K562 (cell line): ENCODE data around the gene ATMIN. TPM values are rescaled to one million over a fixed set of nuclear protein-coding genes. Genes with fewer than 3 reads are reported as not detected.

Experiments used
- ATAC-seq: fragments of 200-7000 bp; cut with Tn5 transposase; 3 replicates; pipeline ENCODE4 v1.9.1; 2020; ENCODE audit warnings: moderate library complexity
- BruUV-seq: library from RNA; stranded (reverse); fragments of 400-500 nt; replicated peaks from 2 replicates; lab custom pipeline; 2021; lab: Mats Ljungman, UMichigan
- CTCF ChIA-PET: fragments of 300-600 bp; formaldehyde crosslinking; extraction: SDS; loops from one replicate; lab custom pipeline; 2021; ENCODE audit warnings: low intra/inter-chr PET ratio; lab: Yijun Ruan, JAX
- POLR2A ChIA-PET: fragments of 300-600, 350-650 bp; sonication (Branson Sonifier 250); formaldehyde crosslinking; extraction: SDS; loops from one replicate; lab custom pipeline; 2021; ENCODE audit warnings: antibody characterized with exemption, inconsistent platforms; lab: Yijun Ruan, JAX
- DNase-seq, 4 experiments: peaks; one replicate each; pipeline versions ENCODE4 v3.0.0 to v3.0.0-alpha.2; 2011 to 2018; ENCODE audit warnings: low spot score in 3 of 4, mixed read lengths in 3 of 4; ENCODE audit errors: extremely low read depth in 1 of 4
- FAIRE-seq: peaks from 2 replicates; lab custom pipeline; 2011; peaks lifted over from hg19 to GRCh38; lab: Jason Lieb, UNC
- H2AFZ ChIP-seq: 2 replicates; pipeline ENCODE4 v1.6.0; 2011; ENCODE audit warnings: low read depth, low read length, control low read depth, inconsistent platforms
- H3K27ac ChIP-seq: fragments of 200-600 bp; 3 replicates; pipeline ENCODE4 v1.8.0; 2011; ENCODE audit warnings: low read depth, mild to moderate bottlenecking, control low read depth, inconsistent platforms, low read length, moderate library complexity, mixed read lengths; ENCODE audit errors: extremely low read depth
- H3K27me3 ChIP-seq, 2 experiments: fragments of 300-600 bp in 1 of 2; 2 replicates in 1 of 2; 3 replicates in 1 of 2; pipeline versions ENCODE4 v1.6.0 to v1.8.0; 2011; ENCODE audit warnings: inconsistent platforms in 2 of 2, low read length in 2 of 2, mild to moderate bottlenecking in 1 of 2, mixed read lengths in 1 of 2, moderate library complexity in 1 of 2; ENCODE audit not compliant: control insufficient read depth in 2 of 2, insufficient read depth in 2 of 2
- H3K36me3 ChIP-seq: fragments of 300-600 bp; 3 replicates; pipeline ENCODE4 v1.8.0; 2011; ENCODE audit warnings: mild to moderate bottlenecking, low read length, inconsistent platforms; ENCODE audit not compliant: control insufficient read depth, insufficient read depth
- H3K4me1 ChIP-seq, 2 experiments: fragments of 200-600 bp in 1 of 2; replicated peaks in 1 of 2; 2 replicates in 1 of 2; 3 replicates in 1 of 2; pipeline versions ENCODE4 v1.5.1 to v1.8.0; 2011; ENCODE audit warnings: inconsistent platforms in 2 of 2, low read length in 2 of 2, mild to moderate bottlenecking in 1 of 2, mixed read lengths in 1 of 2, moderate library complexity in 1 of 2; ENCODE audit not compliant: control insufficient read depth in 2 of 2, insufficient read depth in 2 of 2
- H3K4me2 ChIP-seq: 2 replicates; pipeline ENCODE4 v1.6.1; 2011; ENCODE audit warnings: low read length, control low read depth, inconsistent platforms, mixed read lengths; ENCODE audit not compliant: insufficient read depth
- H3K4me3 ChIP-seq: fragments of 200-600 bp; sonication (generic), shearing (Covaris generic); 2 replicates; pipeline ENCODE4 v1.5.1; 2016; ENCODE audit warnings: control low read depth, inconsistent platforms
- H3K79me2 ChIP-seq: fragments of 200-600 bp; 3 replicates; pipeline ENCODE4 v1.8.0; 2011; ENCODE audit warnings: low read length, inconsistent platforms; ENCODE audit not compliant: control insufficient read depth, insufficient read depth
- H3K9ac ChIP-seq, 2 experiments: 2 replicates each; pipeline versions ENCODE4 v1.6.0 to v1.6.1; 2011; ENCODE audit warnings: low read depth in 2 of 2, low read length in 2 of 2, control low read depth in 1 of 2, inconsistent platforms in 1 of 2, mild to moderate bottlenecking in 1 of 2, mixed read lengths in 1 of 2; ENCODE audit not compliant: insufficient read depth in 1 of 2
- H3K9me1 ChIP-seq: one replicate; pipeline ENCODE4 v1.6.0; 2011; ENCODE audit warnings: inconsistent platforms, mild to moderate bottlenecking, low read length, moderate library complexity; ENCODE audit not compliant: control insufficient read depth, insufficient read depth
- H3K9me3 ChIP-seq: replicated peaks from 2 replicates; pipeline ENCODE4 v1.5.1; 2011; ENCODE audit warnings: low read depth, low read length, inconsistent platforms; ENCODE audit not compliant: control insufficient read depth, insufficient read depth
- H4K20me1 ChIP-seq: replicated peaks from 2 replicates; pipeline ENCODE4 v1.6.1; 2011; ENCODE audit warnings: low read length, inconsistent platforms, mixed read lengths; ENCODE audit not compliant: control insufficient read depth, insufficient read depth
- CAMTA2 ChIP-seq: fragments of 250-450 bp; sonication (Bioruptor Pico); conservative IDR thresholded peaks from 2 replicates; pipeline ENCODE4 v1.5.1; 2022
- CBFA2T2 ChIP-seq: fragments of 450-650 bp; conservative IDR thresholded peaks from 2 replicates; pipeline ENCODE4 v1.6.1; 2017; ENCODE audit warnings: mild to moderate bottlenecking
- DNMT1 ChIP-seq: fragments of 450-650 bp; IDR thresholded peaks from 2 replicates; pipeline ENCODE4 v1.6.1; 2016; ENCODE audit warnings: antibody characterized with exemption, mild to moderate bottlenecking
- HMG20A ChIP-seq: fragments of 450-650 bp; formaldehyde crosslinking; conservative IDR thresholded peaks from 2 replicates; pipeline ENCODE4 v1.4.0; 2020; ENCODE audit warnings: mild to moderate bottlenecking, mixed read lengths
- LARP7 ChIP-seq: fragments of 450-650 bp; IDR thresholded peaks from 2 replicates; pipeline ENCODE4 v1.6.1; 2016
- MTA3 ChIP-seq: fragments of 450-650 bp; formaldehyde crosslinking; IDR thresholded peaks from 2 replicates; pipeline ENCODE4 v1.6.1; 2017; ENCODE audit warnings: mild to moderate bottlenecking, borderline replicate concordance
- NCOA1 ChIP-seq: fragments of 450-650 bp; IDR thresholded peaks from 2 replicates; pipeline ENCODE4 v1.6.1; 2016; ENCODE audit warnings: low read depth
- PCBP1 ChIP-seq: fragments of 200-400 bp; formaldehyde crosslinking; IDR thresholded peaks from 2 replicates; pipeline ENCODE4 v1.6.1; 2018; ENCODE audit warnings: mild to moderate bottlenecking, low read depth, low read length; ENCODE audit not compliant: poor library complexity, severe bottlenecking
- PML ChIP-seq: IDR thresholded peaks from 2 replicates; pipeline ENCODE4 v1.6.1; 2012; ENCODE audit warnings: low read length, inconsistent platforms
- RBFOX2 ChIP-seq: fragments of 200-400 bp; formaldehyde crosslinking; IDR thresholded peaks from 2 replicates; pipeline ENCODE4 v1.6.1; 2017; ENCODE audit warnings: low read depth, mild to moderate bottlenecking, low read length, moderate library complexity
- RUNX1 ChIP-seq: sonication (generic); IDR thresholded peaks from 2 replicates; pipeline ENCODE4 v1.6.1; 2016; ENCODE audit warnings: antibody characterized with exemption, low read depth
- TCF3 ChIP-seq: sonication (generic); formaldehyde crosslinking; IDR thresholded peaks from 2 replicates; pipeline ENCODE4 v1.4.0; 2020; ENCODE audit warnings: mild to moderate bottlenecking, missing genetic modification reagents
- TGIF2 ChIP-seq: sonication (generic); formaldehyde crosslinking; IDR thresholded peaks from 2 replicates; pipeline ENCODE4 v1.8.1; 2022; ENCODE audit warnings: mild to moderate bottlenecking, missing genetic modification reagents, moderate library complexity
- ZFX ChIP-seq: sonication (generic); formaldehyde crosslinking; IDR thresholded peaks from 2 replicates; pipeline ENCODE4 v1.8.0; 2022; ENCODE audit warnings: mild to moderate bottlenecking, missing genetic modification reagents, moderate library complexity
- ZNF121 ChIP-seq: sonication (generic); formaldehyde crosslinking; conservative IDR thresholded peaks from 2 replicates; pipeline ENCODE4 v1.8.0; 2022; ENCODE audit warnings: missing genetic modification reagents
- ZNF717 ChIP-seq: fragments of 250-450 bp; sonication (Bioruptor Pico); IDR thresholded peaks from 2 replicates; pipeline ENCODE4 v1.5.0; 2021
- WGBS: fragments of 100-300 bp; shearing (Covaris generic); methylation state at CpG from one replicate; pipeline ENCODE4 v1.1.6; 2016; ENCODE audit warnings: low coverage, mixed read lengths; ENCODE audit not compliant: insufficient coverage; ENCODE audit errors: missing lambda C conversion rate; 5-methylcytosine and 5-hydroxymethylcytosine counted together
- in situ Hi-C: fragments of 300-500 bp; cut with MboI; formaldehyde crosslinking; loops from 4 replicates; pipeline ENCODE4 v1.15.0; 2018; ENCODE audit warnings: inconsistent platforms, mixed read lengths
- intact Hi-C: fragments of 100-400 bp; cut with micrococcal nuclease; formaldehyde crosslinking; loops from 2 replicates; pipeline ENCODE4 v1.14.2; 2022
- polyA plus RNA-seq, 8 experiments: library from polyadenylated mRNA; depleted of rRNA in 4 of 8; stranded (reverse) in 5 of 8; unstranded in 3 of 8; fragments of >200 nt; fragmentation: Nextera tagmentation in 2 of 8; fragmentation: Illumina TruSeq in 1 of 8; extraction: Ambion mirVana in 2 of 8; extraction: Trizol in 1 of 8; gene quantifications; 2 replicates each; pipeline versions ENCODE4 v1.2.1 to v1.2.3, GENCODE V29; 2011 to 2014; ENCODE audit warnings: inconsistent platforms in 1 of 8, missing spikeins in 1 of 8
- total RNA-seq, 7 experiments: library from RNA; depleted of rRNA in 6 of 7; stranded (reverse); fragments of >200 nt in 6 of 7; fragmentation: Illumina TruSeq in 2 of 7; extraction: Trizol in 2 of 7; gene quantifications; 2 replicates each; pipeline versions ENCODE4 v1.2.1 to v1.2.3, GENCODE V29; 2011 to 2021; ENCODE audit warnings: low replicate concordance in 1 of 7
- TF ChIP-seq, protein P1 (sequence below), 2 experiments: fragments of 450-650 bp in 1 of 2; sonication (generic) in 1 of 2; formaldehyde crosslinking; conservative IDR thresholded peaks; 2 replicates each; pipeline versions ENCODE4 v1.4.0 to v1.8.1; 2020 to 2022; ENCODE audit warnings: mild to moderate bottlenecking in 1 of 2, missing genetic modification reagents in 1 of 2
- TF ChIP-seq, protein P2 (sequence below): fragments of 250-450 bp; sonication (Bioruptor Pico); IDR thresholded peaks from 2 replicates; pipeline ENCODE4 v1.9.0; 2021; ENCODE audit warnings: mild to moderate bottlenecking
- TF ChIP-seq, protein P3 (sequence below): fragments of 250-450 bp; sonication (Bioruptor Pico); IDR thresholded peaks from 2 replicates; pipeline ENCODE4 v1.8.0; 2021; ENCODE audit warnings: moderate library complexity, mild to moderate bottlenecking, inconsistent platforms
- TF ChIP-seq, protein P4 (sequence below): fragments of 450-650 bp; IDR thresholded peaks from 2 replicates; pipeline ENCODE4 v1.6.1; 2016; ENCODE audit warnings: low read depth, mild to moderate bottlenecking, moderate library complexity

The ATMIN gene
- total and polyA plus RNA-seq, 9 of the 15 experiments (the other 6 are each of a cell fraction or from before 2014, with no cell fraction given): 6.7 to 40.9 (median 23.4) TPM

DNA sequence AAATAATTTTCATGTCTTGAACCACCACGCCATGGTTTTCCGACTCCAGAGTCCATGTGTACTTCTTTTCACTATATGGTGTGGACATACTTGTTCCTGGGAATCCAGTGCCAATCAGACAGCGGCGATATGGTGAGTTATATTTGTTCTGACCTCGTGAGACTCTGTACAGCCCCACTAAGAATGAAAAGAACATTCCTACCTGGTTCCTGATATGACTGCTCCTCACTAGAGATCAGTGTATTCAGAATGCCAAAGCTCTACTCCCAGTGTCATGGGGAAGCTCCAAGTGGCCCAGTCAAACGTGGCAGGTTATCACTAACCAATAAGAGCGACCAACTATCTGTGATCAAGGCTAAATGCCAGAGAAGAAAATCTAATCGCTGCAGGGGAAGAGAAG is 35.3 kb downstream of the ATMIN start:
- no peak for ATAC-seq
- no peak for DNase-seq

More for the DNA sequence above, 35.3 kb downstream of the ATMIN start:
- H2AFZ ChIP-seq: no peak overlapping the region; the same call in 1 of the 2 replicates
- POLR2A ChIA-PET: interaction anchor here (0.7 kb wide), 1 partner anchor 26 kb away, joined by 3 read pairs; no protein-coding TSS in a partner anchor
- H3K4me3 ChIP-seq: no peak overlapping the region
- H3K27me3 ChIP-seq: no peaks in the 10 kb centered on the region
- in situ Hi-C loops: no loop called here
- no peaks in the 10 kb centered on the region for H3K36me3 ChIP-seq
- no peak overlapping the region for H3K27ac ChIP-seq
- H4K20me1 ChIP-seq: no peaks in the 10 kb centered on the region
- peaks cover 0 to 5% of the 10 kb centered on the region in 2 experiments; a peak in 3 of 5 replicates for H3K4me1 ChIP-seq
- no peaks in the 10 kb centered on the region for H3K9me3 ChIP-seq
- CTCF ChIA-PET: no interaction called here
- TF ChIP-seq PCBP1 (no peak), TGIF2 (no peak), ZNF717 (no peak), DNMT1 (no peak), PML (no peak), HMG20A (CRISPR knock-in tag) (no peak), CBFA2T2 (no peak), TCF3 (no peak), ZNF121 (no peak), ZFX (no peak), CAMTA2 (no peak), RUNX1 (no peak), NCOA1 (no peak), LARP7 (no peak), RBFOX2 (no peak), MTA3 (no peak)
- TF ChIP-seq, protein P1, sequence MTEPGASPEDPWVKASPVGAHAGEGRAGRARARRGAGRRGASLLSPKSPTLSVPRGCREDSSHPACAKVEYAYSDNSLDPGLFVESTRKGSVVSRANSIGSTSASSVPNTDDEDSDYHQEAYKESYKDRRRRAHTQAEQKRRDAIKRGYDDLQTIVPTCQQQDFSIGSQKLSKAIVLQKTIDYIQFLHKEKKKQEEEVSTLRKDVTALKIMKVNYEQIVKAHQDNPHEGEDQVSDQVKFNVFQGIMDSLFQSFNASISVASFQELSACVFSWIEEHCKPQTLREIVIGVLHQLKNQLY (CRISPR knock-in tag; conservative IDR thresholded peaks at IDR 0.05): no peak
- TF ChIP-seq, protein P2, sequence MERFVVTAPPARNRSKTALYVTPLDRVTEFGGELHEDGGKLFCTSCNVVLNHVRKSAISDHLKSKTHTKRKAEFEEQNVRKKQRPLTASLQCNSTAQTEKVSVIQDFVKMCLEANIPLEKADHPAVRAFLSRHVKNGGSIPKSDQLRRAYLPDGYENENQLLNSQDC (CRISPR knock-in tag): no peak
- TF ChIP-seq, protein P3, sequence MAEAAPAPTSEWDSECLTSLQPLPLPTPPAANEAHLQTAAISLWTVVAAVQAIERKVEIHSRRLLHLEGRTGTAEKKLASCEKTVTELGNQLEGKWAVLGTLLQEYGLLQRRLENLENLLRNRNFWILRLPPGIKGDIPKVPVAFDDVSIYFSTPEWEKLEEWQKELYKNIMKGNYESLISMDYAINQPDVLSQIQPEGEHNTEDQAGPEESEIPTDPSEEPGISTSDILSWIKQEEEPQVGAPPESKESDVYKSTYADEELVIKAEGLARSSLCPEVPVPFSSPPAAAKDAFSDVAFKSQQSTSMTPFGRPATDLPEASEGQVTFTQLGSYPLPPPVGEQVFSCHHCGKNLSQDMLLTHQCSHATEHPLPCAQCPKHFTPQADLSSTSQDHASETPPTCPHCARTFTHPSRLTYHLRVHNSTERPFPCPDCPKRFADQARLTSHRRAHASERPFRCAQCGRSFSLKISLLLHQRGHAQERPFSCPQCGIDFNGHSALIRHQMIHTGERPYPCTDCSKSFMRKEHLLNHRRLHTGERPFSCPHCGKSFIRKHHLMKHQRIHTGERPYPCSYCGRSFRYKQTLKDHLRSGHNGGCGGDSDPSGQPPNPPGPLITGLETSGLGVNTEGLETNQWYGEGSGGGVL: no peak
- TF ChIP-seq, protein P4, sequence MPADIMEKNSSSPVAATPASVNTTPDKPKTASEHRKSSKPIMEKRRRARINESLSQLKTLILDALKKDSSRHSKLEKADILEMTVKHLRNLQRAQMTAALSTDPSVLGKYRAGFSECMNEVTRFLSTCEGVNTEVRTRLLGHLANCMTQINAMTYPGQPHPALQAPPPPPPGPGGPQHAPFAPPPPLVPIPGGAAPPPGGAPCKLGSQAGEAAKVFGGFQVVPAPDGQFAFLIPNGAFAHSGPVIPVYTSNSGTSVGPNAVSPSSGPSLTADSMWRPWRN: no peak
- TF ChIP-seq, all 486 proteins: peak for 0
- Histone ChIP-seq H3K4me2 (no peak overlapping the region), H3K79me2 (no peaks in the 10 kb centered on the region), H3K9ac (no peak overlapping the region), H3K9me1 (no peaks in the 10 kb centered on the region)
- intact Hi-C loops: no loop called here
- 40% methylated on average over 8 of the region's 8 CpGs for WGBS
- no peak for FAIRE-seq
- BruUV-seq: no TSS peak
